Activated CD8-positive, alpha-beta memory T cell treated with anti-CD3 and anti-CD28 coated beads for 24 hours (primary cell): ENCODE measurements around the gene SLA2.
"Not testable (repeated sequence)": the region's sequence is repeated elsewhere in the genome, so short reads cannot be mapped to it uniquely, and the experiment has no call there.

Experiments used
- DNase-seq: peaks from one replicate; pipeline ENCODE4 v3.0.0-alpha.2; 2020

SLA2 gene

DNA sequence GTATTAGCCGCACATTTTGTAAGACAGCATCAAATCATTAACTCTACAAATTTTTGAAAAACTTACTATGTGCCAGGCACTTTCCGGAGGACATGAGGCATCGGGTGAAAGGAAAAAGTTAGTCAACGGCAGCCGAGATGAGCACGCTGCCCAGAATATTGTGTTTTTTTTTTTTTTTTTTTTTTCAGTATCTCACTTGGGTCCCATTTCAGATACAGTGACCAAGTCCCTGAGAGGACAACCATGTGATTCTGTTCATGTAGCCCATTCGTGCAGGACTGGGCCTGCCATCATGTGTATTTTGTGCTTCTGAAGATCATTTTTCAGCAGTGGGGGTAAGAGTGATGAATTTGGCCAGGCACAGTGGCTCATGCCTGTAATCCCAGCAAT, 1.3 kb downstream of the SLA2 start:
- DNase-seq, result peak; percentile 71

DNA sequence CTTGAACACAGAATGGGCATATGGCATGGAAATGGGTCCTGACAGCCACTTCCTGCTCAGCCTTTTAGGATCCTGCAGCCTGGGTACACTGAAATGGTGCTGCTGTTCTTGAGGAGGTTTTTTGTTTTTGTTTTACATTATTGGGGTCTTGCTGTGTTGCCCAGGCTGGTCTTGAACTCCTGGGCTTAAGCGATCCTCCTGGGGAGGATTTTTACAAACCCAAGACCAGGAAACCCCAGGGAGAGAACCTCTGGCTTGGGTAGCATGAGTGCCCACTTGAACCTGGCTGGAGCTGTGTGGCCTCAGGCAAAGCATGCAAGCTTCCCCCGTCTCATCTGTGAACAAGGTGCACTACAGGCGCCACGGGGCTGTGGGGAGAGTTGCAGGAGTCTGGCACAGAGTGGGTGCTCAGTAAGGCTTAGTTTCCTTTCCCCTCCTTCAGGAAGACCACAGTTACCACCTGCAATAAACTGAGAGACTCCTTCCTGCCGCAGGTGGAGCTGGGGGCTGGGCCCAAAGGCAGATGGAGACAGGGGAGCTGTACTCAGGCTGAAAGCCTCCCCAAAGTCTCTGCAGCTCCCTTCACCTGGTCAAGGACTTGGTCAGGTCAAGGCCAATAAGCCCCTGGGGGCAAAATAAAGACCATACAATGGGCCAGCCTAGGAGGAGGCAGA, 1.8 kb downstream of the SLA2 start:
- DNase-seq, result peak; percentile 88

DNA sequence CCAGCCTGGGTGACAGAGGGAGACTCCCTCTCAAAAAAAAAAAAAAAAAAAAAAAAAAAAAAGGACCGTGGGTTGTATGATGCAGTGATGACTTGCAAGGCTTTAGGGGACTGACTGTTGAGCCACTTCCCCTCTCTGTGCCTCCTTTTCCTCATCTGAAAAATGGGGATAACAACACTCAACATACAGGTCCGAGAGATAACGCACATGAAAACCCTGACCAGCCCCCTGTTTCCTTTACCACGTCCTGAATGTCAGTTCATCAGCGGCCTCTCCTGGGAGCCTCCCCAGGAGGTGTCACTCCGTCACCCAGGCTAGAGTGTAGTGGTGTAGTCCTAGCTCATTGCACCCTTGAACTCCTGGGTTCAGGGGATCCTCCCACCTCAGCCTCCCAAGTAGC, 3.9 kb downstream of the SLA2 start:
- DNase-seq, result no peak

DNA sequence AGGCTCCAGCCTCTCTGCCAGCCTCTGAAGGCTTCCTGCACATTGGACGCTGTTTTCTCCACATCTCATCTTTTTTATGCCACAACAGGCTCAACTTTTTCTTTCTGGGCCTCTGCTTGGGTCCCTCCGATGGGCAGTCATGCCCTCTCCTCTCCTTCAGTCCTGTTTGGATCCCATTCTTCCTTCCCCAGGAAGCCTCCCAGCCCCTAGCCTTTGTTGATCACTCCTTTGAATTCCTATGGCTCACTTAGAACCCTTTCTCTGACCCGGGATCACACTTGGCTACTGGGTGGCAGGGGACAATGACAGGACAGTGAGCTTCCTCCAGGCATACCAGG, 4.5 kb downstream of the SLA2 start:
- DNase-seq, result no peak

DNA sequence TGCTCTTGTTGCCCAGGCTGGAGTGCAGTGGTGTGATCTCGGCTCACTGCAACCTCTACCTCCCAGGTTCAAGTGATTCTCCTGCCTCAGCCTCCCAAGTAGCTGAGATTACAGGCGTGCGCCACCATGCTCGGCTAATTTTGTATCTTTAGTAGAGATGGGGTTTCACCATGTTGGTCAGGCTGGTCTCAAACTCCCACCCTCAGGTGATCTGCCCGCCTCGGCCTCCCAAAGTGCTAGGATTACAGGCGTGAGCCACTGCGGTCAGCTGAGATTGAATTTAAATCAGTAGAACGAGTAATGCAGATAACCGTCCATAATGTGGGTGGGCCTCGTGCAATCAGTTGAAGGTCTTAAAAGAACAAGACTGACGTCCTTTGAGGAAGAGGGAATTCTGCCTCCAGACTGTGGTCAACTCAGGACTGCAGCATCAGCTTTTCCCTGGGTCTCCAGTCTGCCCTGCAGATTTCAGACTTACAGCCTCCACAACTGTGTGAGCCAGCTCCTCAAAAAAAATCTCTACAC, 7.1 kb downstream of the SLA2 start:
- DNase-seq, result not testable (repeated sequence)

DNA sequence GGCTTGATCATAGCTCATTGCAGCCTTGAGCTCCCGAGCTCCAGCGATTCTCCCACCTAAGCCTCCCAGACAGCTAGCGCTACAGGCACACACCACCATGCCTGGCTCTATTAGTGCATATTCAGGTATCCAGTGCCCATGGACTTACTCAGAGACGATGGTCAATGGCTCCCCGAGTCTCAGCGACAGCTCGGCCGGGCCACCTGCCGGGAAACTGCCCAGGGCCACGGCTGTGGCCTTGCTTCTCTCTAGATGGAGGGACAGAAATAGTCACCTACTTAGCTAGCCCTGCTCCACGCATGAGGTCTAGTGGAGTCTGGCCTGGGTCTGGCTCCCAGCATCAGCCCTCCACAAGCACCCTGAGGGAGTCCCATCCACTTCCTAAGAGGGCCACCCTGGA, 11.7 kb downstream of the SLA2 start:
- no peak for DNase-seq

DNA sequence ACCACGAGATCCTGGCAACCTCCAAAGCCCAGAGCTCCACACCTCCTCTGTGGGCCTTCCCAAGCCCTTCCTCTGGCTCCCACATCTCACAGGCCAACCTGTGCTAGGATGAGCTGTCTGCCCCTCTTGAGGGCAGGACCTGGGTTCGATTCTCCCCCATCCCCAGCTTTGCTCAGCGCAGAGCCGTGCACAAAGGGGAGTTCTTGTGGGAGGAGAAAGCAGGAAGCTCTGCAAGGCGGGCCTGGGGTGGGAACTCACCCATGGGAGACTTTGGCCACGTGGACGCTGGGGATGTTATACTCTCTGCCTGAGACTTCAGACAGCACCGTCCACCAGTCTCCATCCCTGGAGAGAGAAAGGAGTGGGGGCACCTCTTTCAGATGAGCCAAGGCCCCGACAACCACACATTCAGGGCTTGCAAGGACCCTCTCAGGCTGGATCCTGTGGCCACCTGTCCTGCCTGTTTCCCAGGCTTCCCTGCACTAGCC, 12.7 kb downstream of the SLA2 start:
- no peak for DNase-seq

DNA sequence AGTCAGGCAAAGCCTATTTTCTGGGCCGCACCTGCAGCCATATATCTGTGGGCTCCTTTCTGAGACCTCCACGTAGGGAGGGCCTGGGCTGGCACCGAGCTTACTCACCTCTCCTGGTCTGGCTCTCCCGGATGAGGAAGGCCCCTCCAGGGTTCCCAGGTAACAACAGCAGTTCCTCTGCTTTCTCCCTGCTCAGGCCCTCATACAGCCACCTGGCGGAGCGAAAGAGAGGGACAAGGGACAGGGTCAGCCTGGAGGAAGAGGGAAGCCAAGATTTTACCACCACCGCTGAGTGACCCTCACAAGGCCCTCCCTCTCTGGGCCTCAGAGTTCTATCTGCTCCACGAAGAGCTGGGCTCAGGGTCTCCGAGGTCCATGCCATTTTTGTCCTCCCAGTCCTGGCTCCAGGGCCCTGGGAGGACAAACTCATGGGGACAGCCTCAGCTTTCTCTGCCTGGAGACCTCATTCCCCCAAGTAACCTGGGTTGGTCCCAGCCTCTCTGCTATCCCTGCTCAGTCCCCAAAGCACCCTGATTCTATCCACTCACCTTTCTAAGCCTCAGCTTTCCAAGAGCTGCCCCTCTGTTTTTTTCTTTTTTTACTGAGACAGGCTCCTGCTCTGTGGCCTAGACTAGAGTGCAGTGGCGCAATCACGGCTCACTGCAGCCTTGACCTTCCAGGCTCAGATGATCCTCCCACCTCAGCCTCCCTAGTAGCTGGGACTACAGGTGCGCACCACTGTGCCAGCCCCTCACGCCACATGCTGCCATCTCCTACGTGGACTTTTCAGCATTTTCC, 13.3 kb downstream of the SLA2 start:
- DNase-seq, result no peak

DNA sequence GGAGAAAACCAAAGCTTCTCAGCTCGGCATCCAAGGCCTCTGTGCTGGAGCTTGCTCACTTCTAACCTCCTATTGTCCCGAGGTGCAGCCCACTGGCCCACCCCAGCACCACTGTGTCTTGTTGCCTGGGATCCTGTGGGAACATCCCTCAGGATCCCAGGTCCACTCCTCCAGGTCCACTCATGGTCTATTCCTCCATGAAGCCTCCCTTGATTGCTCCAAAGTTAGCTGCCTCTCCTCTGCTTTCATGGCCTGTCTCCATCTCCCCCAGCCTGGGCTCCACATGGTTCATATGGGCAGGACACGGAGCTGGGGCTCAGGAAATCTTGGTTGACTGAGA, 13.9 kb downstream of the SLA2 start:
- DNase-seq, result no peak

DNA sequence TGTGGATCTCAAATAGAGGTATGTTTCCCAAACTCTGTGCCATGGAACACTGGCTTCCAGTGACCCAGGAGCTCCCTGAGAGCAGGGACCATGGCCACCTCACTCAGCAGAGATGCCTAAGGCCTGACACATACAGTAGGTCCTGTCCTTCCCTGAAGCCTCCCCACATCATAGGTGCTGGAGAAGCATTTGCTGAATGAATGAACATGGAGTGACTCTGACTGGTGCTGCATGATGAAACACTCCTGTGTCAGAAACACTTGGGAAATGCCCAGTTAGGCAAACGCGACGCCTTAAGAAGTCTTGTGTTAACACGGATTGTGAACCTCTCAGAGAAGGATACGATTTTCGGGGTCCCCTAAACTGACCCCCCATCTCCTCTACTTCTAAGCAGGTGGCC, 14.3 kb downstream of the SLA2 start:
- DNase-seq, result no peak

DNA sequence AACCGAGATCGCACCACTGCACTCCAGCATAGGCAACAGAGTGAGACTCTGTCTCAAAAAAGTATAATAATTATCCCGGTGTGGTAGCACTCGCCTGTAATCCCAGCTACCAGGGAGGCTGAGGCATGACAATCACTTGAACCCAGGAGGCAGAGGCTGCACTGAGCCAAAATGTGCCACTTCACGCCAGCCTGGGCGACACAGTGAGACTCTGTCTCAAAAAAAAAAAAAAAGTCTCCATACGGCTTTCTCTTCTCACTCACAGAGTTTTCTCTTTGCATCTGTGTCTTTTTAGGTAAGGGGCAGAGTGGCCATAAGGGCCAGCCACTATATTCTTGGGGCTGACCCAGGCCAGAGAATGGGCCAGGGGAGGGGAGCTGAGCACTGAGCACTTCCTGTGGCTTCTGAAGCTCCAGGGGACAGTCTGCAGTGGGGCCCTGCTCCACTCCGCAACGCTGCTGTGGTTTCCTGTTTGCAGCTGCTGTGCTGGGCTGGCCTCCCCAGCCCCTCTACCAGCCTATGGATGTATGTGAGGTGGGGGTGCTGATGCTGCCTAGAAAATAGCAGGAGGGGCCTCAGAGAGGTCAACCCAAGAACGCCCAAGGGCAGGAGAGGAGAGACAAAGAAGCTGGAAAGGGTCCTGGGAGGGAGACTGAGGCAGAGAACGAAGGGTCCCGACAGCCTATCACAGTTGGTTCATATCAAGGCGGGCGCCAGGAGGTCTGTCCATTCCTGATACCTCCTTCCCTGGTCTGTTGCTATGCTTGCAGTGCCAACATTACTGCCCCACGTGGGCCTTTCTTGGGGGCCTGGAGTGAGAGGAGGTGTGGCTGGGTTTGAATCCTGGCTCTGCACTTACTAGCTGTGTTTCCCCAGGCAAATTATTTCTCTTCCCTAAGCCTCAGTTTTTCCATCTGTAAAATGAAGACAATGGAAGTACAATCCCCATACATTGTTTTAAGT, 16.0 kb downstream of the SLA2 start:
- peak; percentile 76 for DNase-seq

DNA sequence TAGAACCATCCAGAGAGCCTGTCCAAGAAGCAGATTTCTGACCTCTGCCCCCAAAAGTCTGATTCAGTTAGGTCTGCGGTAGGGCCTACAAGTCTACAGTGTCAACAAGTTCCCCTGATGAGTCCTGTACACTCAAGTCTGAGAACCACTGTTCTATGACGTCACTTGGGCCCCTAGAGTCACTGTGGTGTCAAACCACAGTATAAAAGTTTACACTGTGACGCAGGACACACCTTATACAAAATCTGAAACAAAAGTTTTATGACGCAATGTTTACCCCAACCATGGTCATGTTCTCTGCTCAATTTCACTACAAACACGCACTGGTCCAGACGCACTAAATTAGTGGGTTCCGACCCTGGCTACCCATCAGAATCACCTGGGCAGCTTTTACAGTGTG, 17.9 kb downstream of the SLA2 start:
- DNase-seq, result no peak

DNA sequence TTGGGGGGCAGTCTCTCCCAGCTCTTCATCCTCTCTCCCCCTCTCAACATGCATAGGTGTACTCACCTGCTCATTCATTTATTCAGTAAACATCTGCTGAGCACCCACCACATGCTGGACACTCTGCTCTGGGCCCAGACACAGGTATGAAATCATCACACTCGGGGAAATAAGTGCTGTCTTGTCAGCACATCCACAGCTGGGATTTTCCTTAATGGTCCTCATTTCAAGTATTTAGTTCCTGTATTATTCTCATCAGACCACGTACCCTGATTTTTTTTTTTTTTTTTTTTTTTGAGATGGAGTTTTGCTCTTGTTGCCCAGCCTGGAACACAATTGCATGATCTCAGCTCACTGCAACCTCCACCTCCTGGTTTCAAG, 21.1 kb downstream of the SLA2 start:
- DNase-seq, result no peak

DNA sequence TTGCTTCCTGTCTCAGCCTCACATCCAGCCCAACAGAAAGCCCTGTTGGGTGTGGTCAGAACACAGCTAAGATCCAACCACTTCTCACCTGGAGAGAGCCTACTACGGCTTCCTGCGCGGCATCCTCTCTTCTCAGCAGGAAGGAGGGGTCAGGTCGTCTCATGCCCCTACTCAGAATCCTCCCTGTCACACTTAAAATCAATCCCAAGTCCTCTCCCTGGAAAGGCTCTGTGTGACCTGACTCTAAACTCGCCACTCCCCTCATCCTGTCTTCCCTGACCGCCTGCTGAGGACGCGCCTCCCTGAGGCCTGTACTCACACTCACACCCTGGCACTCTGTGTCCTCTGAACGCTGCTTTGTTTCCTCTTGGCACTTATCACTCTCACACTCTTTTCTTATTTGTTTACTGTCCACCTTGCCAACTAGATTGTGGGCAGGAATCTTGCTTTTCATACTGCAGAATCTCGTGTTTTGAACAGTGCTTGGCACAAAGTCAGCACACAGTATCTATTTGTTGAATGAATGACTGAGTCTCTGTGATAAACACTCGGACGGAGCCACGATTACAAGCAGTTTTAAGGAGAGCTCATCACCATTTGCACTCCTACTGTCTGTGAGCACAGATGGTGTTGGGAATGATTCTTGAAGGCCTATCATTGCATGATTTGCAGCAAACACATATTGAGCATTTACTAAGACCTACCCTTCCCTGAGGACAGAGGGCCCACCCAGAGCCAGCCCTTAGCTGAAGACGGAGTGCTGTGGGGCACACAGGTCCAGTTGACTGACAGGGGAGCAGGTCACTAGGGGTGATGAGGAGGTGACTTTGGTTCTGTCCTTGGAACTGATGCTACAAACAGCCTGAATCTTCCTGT, 21.7 kb downstream of the SLA2 start:
- no peak for DNase-seq

DNA sequence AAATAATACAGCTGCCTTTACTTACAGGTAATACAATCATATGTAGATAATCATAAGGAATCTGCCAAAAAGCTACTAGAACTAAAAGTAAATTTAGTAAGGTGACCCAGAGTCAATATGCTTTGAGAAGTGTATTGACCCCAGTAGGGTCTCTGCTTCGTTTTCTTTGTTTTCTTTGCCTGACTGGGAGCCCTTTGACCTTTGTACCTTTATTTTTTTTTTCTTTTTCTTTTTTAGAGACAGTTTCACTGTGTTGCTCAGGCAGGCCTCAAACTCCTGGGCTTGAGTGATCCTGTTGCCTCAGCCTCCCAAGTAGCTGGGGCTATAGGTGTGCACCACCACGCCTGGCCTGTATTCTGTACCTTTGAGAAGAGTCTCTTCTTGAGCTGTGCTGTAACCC, 22.6 kb downstream of the SLA2 start:
- DNase-seq, result no peak

DNA sequence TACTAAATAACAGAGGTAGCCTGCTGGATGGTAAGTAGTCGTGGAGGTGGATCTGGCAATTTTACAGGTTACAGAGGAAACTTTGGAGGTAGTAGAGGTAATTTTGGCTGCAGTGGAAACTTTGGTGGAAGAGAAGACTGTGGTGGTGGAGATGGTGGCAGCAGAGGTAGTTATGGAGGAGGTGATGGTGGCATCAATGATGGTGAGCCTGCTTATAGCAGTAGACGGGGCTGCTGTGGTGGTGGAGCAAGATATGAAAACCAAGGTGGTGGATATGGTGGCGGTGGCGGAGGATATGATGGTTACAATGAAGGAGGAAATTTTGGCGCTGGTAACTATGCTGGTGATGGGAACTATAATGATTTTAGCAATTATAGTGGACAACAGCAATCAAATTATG, 25.1 kb downstream of the SLA2 start:
- no peak for DNase-seq

DNA sequence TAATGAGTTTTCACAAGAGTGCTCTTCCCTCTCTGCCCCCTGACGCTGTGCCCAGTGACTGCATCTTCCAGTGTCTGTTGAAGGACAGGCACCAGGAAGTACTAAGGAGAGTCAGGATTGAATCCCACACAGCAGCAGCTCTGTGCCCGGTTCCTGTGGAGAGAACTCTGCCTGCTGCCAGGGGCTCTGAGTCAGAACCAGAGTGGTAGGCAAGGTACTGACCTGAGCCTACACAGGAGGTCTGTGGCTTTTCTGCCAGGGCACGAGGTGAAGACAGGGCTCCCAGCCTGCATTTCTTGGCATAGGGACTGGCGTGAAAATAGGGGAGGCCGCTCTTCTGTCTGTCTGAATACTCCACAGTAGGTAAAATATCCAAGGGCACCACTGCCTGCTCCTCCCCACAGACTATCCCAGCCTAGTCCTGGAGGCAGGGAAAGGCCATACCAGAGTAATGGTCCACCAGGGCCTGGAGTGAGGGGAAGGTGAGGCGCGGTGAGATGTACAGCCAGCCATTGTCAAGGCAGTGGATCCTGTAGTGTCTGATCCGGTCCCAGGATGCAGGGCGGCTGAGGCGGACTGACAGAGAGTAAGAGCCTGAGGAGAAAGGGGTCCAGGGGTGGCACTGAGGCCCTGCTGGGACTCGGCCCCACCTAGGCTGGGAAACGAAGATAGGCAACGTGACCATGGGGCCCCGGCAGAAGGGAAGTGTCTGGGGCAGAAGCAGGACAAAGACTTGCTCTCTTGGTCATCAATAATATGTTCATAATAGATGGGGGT, 31.0 kb downstream of the SLA2 start:
- DNase-seq, result no peak

DNA sequence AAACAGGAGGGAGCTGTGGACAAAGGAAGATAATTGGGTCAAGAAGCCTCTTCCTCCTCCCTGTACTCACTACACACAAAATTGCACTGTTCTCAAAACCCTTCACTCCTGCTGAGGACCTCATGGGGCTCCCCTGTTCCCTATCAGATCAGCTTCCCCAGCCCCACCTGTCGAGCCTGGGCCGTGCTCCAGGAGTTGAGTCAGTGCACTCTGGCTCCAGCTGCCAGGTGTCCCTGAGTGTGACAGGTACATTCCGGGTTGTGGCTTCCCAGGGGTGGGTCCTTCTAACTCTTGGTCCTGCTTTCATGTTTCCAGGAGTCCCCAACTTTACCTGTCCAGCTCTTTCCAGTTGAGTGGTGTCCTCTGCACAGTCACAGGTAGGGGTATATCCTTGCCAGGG, 32.0 kb downstream of the SLA2 start:
- no peak for DNase-seq

DNA sequence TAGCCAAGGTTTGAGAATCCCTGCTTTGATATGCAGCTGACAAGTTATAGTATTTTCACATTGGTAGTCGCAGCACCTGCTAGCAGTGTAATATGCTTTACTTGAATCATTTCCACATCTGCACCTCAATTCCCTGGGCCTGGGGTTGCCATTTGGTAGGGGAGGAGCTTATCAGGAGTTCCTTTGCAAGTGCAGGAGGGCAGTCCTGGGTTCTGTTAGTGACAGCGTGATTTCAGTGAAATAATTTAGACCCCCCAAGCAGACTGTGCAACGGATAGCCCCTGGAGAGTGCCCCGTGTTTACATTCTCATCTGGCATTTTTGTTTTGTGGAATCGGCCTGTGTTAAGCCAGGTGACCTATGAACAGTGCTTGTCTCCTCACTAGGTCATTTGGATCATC, 34.4 kb downstream of the SLA2 start:
- DNase-seq, result no peak

DNA sequence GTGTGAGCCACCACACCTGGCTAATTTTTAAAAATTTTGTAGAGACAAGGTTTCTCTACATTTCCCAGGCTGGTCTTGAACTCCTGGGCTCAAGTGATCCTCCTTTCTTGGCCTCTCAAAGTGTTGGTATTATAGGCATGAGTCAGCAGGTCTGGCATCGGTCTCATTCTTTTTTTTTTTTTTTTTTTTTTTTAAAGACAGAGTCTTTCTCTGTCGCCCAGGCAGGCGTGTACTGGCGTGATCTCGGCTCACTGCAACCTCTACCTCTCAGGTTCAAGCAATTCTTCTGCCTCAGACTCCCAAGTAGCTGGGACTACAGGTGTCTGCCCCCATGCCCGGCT, 37.6 kb downstream of the SLA2 start:
- not testable (repeated sequence) for DNase-seq

DNA sequence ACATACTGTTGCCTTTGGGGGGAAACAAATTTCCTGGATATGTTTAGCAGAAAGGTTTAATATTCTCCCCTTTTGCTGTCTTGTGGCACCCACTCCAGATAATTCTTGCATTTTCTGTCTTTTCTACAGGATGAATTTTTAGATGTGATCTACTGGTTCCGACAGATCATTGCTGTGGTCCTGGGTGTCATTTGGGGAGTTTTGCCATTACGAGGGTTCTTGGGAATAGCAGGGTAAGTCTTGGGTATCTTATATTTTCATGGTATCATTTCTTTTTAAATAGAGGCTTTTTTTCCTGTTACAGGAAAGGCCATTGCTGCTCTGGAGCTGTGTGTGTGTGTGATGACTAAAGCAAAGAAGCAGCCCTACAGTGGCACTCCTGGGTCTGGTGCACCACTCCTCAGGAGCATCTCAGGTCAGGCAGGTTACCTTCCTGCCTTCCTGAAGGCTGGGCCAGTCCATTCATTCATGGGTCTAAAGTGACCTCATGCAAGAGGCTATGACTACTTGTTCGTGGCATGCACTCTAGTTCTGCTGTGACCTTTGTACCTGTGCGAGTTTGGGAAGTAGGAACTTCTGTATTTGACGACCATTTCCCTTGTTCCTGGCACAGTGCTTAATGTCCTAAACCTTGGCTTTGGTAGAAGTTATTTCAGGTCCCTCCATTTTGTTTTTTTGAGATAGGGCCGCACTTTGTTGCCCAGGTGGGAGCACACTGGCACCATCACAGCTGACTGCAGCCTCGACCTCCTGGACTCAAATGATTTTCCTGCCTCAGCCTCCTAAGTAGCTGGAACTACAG, 38.2 kb downstream of the SLA2 start:
- DNase-seq, result no peak
